ENCODE measurements around the gene BTBD16. TPM values are rescaled to one million over a fixed set of nuclear protein-coding genes. Genes with fewer than 3 reads are reported as not detected.

Gene BTBD16
- total and polyA plus RNA-seq, 9 donors: 0.42 to 1.8 TPM; not detected in 7

DNA sequence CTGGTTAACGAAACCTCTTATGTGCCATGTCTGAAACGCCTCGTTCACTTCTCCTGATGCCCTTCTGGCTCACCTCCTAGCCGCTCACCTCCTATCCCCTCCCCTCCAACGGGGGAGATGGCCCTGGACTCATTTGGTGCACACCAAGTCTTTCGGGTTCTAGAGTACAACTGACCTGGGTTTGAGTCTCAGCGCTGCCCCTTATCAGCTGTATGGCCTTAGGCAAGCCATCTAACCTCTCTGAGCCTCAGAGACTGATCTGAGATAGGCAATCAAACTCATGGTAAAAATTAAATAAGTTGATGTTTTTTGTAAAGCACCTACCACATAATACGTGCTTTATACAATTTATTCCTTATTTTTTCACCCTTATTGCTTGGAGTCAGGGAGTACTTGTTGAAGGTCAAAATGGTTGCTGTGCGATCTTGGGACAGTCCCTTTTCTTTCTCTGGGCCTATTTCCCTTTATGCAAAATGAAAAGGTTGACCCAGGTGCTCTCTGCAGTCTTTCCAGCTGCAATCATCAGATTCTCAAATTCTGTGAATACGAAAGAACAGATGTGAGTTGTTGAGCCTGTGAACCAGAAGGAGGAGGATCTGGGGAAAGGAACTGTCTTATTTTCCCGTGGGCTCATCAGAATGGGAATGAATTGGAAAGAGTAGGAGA lies 72.2 kb downstream of the BTBD16 start:
- intact Hi-C loops (cut with DNase I): loop anchor here in 3 of 4 donors (2.0 to 10.0 kb wide), 4 partner anchors 46 to 224 kb away; no protein-coding TSS in a partner anchor
- Histone ChIP-seq H3K9me3 (no peaks in the 10 kb centered on the region), H3K36me3 (no peaks in the 10 kb centered on the region), H3K4me3 (no peak overlapping the region), H3K27me3 (no peaks in the 10 kb centered on the region), H3K4me1 (ENCODE audit: insufficient read depth) (peaks cover 4% of the 10 kb centered on the region), H3K27ac (no peak overlapping the region)
- no peak for DNase-seq
- WGBS, 3 donors: 86 to 91% (median 89%) methylated on average over 11 of the region's 11 CpGs
- no peak for TF ChIP-seq POLR2A (IDR thresholded peaks at IDR 0.05)
- TF ChIP-seq EP300 (IDR thresholded peaks at IDR 0.05): no peak
- TF ChIP-seq, protein P1, sequence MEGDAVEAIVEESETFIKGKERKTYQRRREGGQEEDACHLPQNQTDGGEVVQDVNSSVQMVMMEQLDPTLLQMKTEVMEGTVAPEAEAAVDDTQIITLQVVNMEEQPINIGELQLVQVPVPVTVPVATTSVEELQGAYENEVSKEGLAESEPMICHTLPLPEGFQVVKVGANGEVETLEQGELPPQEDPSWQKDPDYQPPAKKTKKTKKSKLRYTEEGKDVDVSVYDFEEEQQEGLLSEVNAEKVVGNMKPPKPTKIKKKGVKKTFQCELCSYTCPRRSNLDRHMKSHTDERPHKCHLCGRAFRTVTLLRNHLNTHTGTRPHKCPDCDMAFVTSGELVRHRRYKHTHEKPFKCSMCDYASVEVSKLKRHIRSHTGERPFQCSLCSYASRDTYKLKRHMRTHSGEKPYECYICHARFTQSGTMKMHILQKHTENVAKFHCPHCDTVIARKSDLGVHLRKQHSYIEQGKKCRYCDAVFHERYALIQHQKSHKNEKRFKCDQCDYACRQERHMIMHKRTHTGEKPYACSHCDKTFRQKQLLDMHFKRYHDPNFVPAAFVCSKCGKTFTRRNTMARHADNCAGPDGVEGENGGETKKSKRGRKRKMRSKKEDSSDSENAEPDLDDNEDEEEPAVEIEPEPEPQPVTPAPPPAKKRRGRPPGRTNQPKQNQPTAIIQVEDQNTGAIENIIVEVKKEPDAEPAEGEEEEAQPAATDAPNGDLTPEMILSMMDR (IDR thresholded peaks at IDR 0.05): no peak

GRCh38 chr10:122343936-122344335 lies 72.8 kb downstream of the BTBD16 start:
- Histone ChIP-seq H3K4me3 (no peak overlapping the region), H3K27ac (no peak overlapping the region), H3K9me3 (no peaks in the 10 kb centered on the region), H3K4me1 (ENCODE audit: insufficient read depth) (peaks cover 4% of the 10 kb centered on the region), H3K27me3 (no peaks in the 10 kb centered on the region), H3K36me3 (no peaks in the 10 kb centered on the region)
- no peak for DNase-seq
- TF ChIP-seq, protein P1 (IDR thresholded peaks at IDR 0.05): no peak
- TF ChIP-seq EP300 (IDR thresholded peaks at IDR 0.05): no peak
- TF ChIP-seq POLR2A (IDR thresholded peaks at IDR 0.05): no peak
- WGBS, 3 donors: 91 to 96% (median 96%) methylated on average over 8 of the region's 8 CpGs
- intact Hi-C loops (cut with DNase I): loop anchor here in 3 of 4 donors (2.0 to 10.0 kb wide), 4 partner anchors 47 to 223 kb away; no protein-coding TSS in a partner anchor

GRCh38 chr10:122344741-122345258 lies 73.7 kb downstream of the BTBD16 start:
- Histone ChIP-seq H3K4me3 (no peak overlapping the region), H3K4me1 (ENCODE audit: insufficient read depth) (peaks cover 4% of the 10 kb centered on the region), H3K27ac (no peak overlapping the region), H3K27me3 (no peaks in the 10 kb centered on the region), H3K9me3 (no peaks in the 10 kb centered on the region), H3K36me3 (no peaks in the 10 kb centered on the region)
- TF ChIP-seq POLR2A (IDR thresholded peaks at IDR 0.05): no peak
- WGBS, 3 donors: 84 to 87% (median 85%) methylated on average over 9 of the region's 9 CpGs
- intact Hi-C loops (cut with DNase I): loop anchor here in 3 of 4 donors (5.0 to 10.0 kb wide), 4 partner anchors 47 to 223 kb away; no protein-coding TSS in a partner anchor
- DNase-seq: no peak

DNA sequence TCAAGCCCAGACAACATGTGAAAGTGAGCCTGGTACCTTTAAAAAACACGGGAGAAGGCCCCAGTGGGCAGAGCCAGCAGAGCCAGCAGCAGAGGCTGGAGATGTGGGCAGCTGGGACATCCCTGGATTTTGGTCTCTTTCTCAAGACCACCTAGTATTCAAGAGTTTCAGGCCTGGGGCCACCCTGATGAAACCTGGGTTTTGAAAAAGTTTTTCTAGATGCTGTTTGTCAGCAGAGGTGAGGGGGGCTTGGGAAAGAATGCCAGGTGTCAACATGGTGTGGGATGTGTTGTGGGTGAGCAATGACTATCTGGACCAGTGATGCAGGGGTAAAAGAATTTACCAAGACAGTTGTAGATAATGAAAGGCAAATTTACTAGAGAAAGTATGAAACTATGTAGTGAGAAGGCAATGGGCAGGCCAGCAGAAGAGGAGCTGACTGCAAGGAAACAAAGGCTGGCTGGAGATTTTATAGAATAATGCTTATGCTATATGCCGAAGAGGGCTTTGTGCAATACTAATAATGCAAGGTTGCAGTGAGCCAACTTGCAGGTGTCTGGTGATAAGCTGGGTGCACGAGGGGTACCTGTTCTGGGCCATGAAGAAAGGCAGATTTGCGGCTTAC lies 75.3 kb downstream of the BTBD16 start:
- 85 to 92% (median 87%) methylated on average over 4 of the region's 4 CpGs for WGBS, 3 donors
- intact Hi-C loops (cut with DNase I): loop anchor here in 2 of 4 donors (5.0 to 10.0 kb wide), 2 partner anchors 86 to 88 kb away; no protein-coding TSS in a partner anchor

More for the DNA sequence above, 75.3 kb downstream of the BTBD16 start:
- Histone ChIP-seq H3K27me3 (no peaks in the 10 kb centered on the region), H3K9me3 (no peaks in the 10 kb centered on the region), H3K27ac (no peak overlapping the region), H3K4me3 (no peak overlapping the region), H3K4me1 (ENCODE audit: insufficient read depth) (no peaks in the 10 kb centered on the region), H3K36me3 (no peaks in the 10 kb centered on the region)
- DNase-seq: no peak
- no peak for TF ChIP-seq POLR2A (IDR thresholded peaks at IDR 0.05)
- no peak for TF ChIP-seq EP300 (IDR thresholded peaks at IDR 0.05)
- TF ChIP-seq, protein P1 (IDR thresholded peaks at IDR 0.05): no peak

Measured in ovary (tissue), 9 donors.